ENCODE results near the gene A1BG.

The A1BG gene

GRCh38 chr19:58398087-58398486 lies 44.8 kb upstream of the A1BG start:
- Histone ChIP-seq H3K4me3 (ENCODE audit: low read length, poor library complexity, severe bottlenecking) (no peak overlapping the region), H3K4me1 (ENCODE audit: insufficient read depth, low read length, poor library complexity, severe bottlenecking) (peaks cover 12% of the 10 kb centered on the region), H4K20me1 (ENCODE audit: insufficient read depth, low read length, poor library complexity, severe bottlenecking) (peaks cover 10% of the 10 kb centered on the region), H3K79me2 (ENCODE audit: insufficient read depth, low read length) (no peaks in the 10 kb centered on the region), H3F3A (ENCODE audit: low read depth) (peaks cover 4% of the 10 kb centered on the region; the same call in 1 of the 2 replicates), H3K36me3 (ENCODE audit: insufficient read depth, low read length) (peaks cover 22% of the 10 kb centered on the region; the same call in 1 of the 2 replicates), H3K27me3 (ENCODE audit: insufficient read depth, low read length, poor library complexity, severe bottlenecking) (no peaks in the 10 kb centered on the region), H2AFZ (ENCODE audit: low read length) (no peak overlapping the region), H3K9me3 (ENCODE audit: insufficient read depth, low read depth, low read length) (no peaks in the 10 kb centered on the region), H3K9ac (ENCODE audit: low read depth, low read length, poor library complexity, severe bottlenecking) (no peak overlapping the region), H3K9me2 (replicated peaks; ENCODE audit: low read depth, low read length) (no peaks in the 10 kb centered on the region), H3K4me2 (ENCODE audit: low read depth, low read length, poor library complexity, severe bottlenecking) (no peak overlapping the region)
- TF ChIP-seq CTCF (conservative IDR thresholded peaks at IDR 0.05; ENCODE audit: low read length) (no peak), EZH2phosphoT487 (IDR thresholded peaks at IDR 0.05; ENCODE audit: borderline replicate concordance) (no peak)

GRCh38 chr19:58397533-58398037 lies 44.3 kb upstream of the A1BG start:
- Histone ChIP-seq H4K20me1 (ENCODE audit: insufficient read depth, low read length, poor library complexity, severe bottlenecking) (peaks cover 13% of the 10 kb centered on the region), H3K9ac (ENCODE audit: low read depth, low read length, poor library complexity, severe bottlenecking) (no peak overlapping the region), H3K27me3 (ENCODE audit: insufficient read depth, low read length, poor library complexity, severe bottlenecking) (no peaks in the 10 kb centered on the region), H2AFZ (ENCODE audit: low read length) (no peak overlapping the region), H3F3A (ENCODE audit: low read depth) (no peaks in the 10 kb centered on the region), H3K4me1 (ENCODE audit: insufficient read depth, low read length, poor library complexity, severe bottlenecking) (peaks cover 12% of the 10 kb centered on the region), H3K4me3 (ENCODE audit: low read length, poor library complexity, severe bottlenecking) (no peak overlapping the region), H3K9me2 (replicated peaks; ENCODE audit: low read depth, low read length) (no peaks in the 10 kb centered on the region), H3K4me2 (ENCODE audit: low read depth, low read length, poor library complexity, severe bottlenecking) (no peak overlapping the region), H3K36me3 (ENCODE audit: insufficient read depth, low read length) (peaks cover 27% of the 10 kb centered on the region; the same call in 1 of the 2 replicates), H3K79me2 (ENCODE audit: insufficient read depth, low read length) (peaks cover 3% of the 10 kb centered on the region), H3K9me3 (ENCODE audit: insufficient read depth, low read depth, low read length) (no peaks in the 10 kb centered on the region)
- no peak for TF ChIP-seq EZH2phosphoT487 (IDR thresholded peaks at IDR 0.05; ENCODE audit: borderline replicate concordance)
- TF ChIP-seq CTCF (conservative IDR thresholded peaks at IDR 0.05; ENCODE audit: low read length) = no peak

GRCh38 chr19:58396691-58397532 lies 43.6 kb upstream of the A1BG start:
- no peak overlapping the region for H3K4me2 ChIP-seq (ENCODE audit: low read depth, low read length, poor library complexity, severe bottlenecking)
- no peak overlapping the region for H3K4me3 ChIP-seq (ENCODE audit: low read length, poor library complexity, severe bottlenecking)
- no peak overlapping the region for H3K9ac ChIP-seq (ENCODE audit: low read depth, low read length, poor library complexity, severe bottlenecking)
- no peaks in the 10 kb centered on the region for H3K27me3 ChIP-seq (ENCODE audit: insufficient read depth, low read length, poor library complexity, severe bottlenecking)
- H3K79me2 ChIP-seq (ENCODE audit: insufficient read depth, low read length) = peaks cover 10% of the 10 kb centered on the region
- TF ChIP-seq CTCF (conservative IDR thresholded peaks at IDR 0.05; ENCODE audit: low read length) = no peak
- no peak for TF ChIP-seq EZH2phosphoT487 (IDR thresholded peaks at IDR 0.05; ENCODE audit: borderline replicate concordance)
- H2AFZ ChIP-seq (ENCODE audit: low read length) = no peak overlapping the region
- no peaks in the 10 kb centered on the region for H3K9me2 ChIP-seq (replicated peaks; ENCODE audit: low read depth, low read length)
- no peaks in the 10 kb centered on the region for H3F3A ChIP-seq (ENCODE audit: low read depth)
- H3K4me1 ChIP-seq (ENCODE audit: insufficient read depth, low read length, poor library complexity, severe bottlenecking) = peaks cover 7% of the 10 kb centered on the region
- H4K20me1 ChIP-seq (ENCODE audit: insufficient read depth, low read length, poor library complexity, severe bottlenecking) = peaks cover 13% of the 10 kb centered on the region
- H3K36me3 ChIP-seq (ENCODE audit: insufficient read depth, low read length) = peaks cover 27% of the 10 kb centered on the region; the same call in 1 of the 2 replicates
- no peaks in the 10 kb centered on the region for H3K9me3 ChIP-seq (ENCODE audit: insufficient read depth, low read depth, low read length)

All from Loucy (cell line).